T-helper 1 cell treated with Interleukin-12 subunit alpha and Interleukin-12 subunit beta and Interleukin-4 antibody, amounts not matched to agents 30 μg/mL and 1 μg/mL, for 36 hours (primary cell): ENCODE results near the gene MAP4K1.

Experiments used
- H3K27ac Mint-ChIP-seq: one replicate; pipeline ENCODE4 v1.8.0; 2021; ENCODE audit warnings: mild to moderate bottlenecking, mixed read lengths
- H3K27me3 Mint-ChIP-seq: one replicate; pipeline ENCODE4 v1.8.0; 2021; ENCODE audit warnings: low read depth, mixed read lengths
- H3K36me3 Mint-ChIP-seq: one replicate; pipeline ENCODE4 v1.8.0; 2021; ENCODE audit warnings: low read depth, mixed read lengths
- H3K4me1 Mint-ChIP-seq: one replicate; pipeline ENCODE4 v1.8.0; 2021; ENCODE audit warnings: low read depth, mixed read lengths
- H3K4me3 Mint-ChIP-seq: one replicate; pipeline ENCODE4 v1.8.0; 2021; ENCODE audit warnings: mild to moderate bottlenecking, moderate library complexity, mixed read lengths
- H3K9me3 Mint-ChIP-seq: one replicate; pipeline ENCODE4 v1.8.0; 2021; ENCODE audit warnings: mixed read lengths

MAP4K1 gene

DNA sequence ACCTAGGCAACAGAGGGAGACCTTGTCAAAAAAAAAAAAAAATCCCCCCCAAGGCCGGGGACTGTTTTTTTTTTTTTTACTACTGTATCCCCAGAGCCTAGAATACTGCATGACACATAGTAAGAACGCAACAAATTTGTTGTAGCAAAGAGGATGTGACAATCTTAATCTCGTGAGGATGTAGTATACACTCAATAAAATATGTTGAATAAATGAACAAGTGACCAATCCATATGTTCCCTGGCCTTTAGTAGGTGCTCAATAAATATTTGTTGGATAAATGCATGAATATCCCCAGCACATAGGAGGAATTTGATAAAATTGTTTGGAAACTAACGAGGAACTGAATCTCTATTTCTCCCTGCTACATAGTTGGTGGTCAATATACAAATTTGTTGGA is 75.7 kb downstream of the MAP4K1 start:
- Mint-ChIP-seq H3K27me3 (no peaks in the 10 kb centered on the region), H3K27ac (no peak overlapping the region), H3K4me1 (peaks cover 43% of the 10 kb centered on the region), H3K4me3 (no peak overlapping the region), H3K9me3 (no peaks in the 10 kb centered on the region), H3K36me3 (peaks cover 7% of the 10 kb centered on the region)

DNA sequence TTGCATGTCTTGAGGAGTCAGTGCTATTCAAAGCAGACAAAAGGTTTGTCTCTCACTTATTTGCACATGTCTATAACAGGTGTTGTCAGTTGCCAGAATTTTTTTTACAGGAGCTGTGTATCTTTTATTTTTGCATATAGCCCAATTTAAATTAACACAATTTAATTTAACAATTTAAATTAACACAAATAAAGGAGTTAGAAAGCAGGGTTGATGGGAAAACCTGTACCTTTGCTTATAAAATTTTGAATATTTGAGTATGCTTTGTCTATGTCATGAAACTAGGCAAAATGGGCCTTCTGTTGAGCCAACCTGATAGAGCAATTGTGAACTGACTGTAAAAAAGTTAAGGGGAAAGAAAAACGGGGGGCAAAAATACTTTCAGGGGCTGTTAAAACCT is 78.0 kb downstream of the MAP4K1 start:
- Mint-ChIP-seq H3K27ac (peak overlapping the region; percentile 95), H3K4me3 (no peak overlapping the region), H3K9me3 (peaks cover 14% of the 10 kb centered on the region), H3K4me1 (peaks cover 43% of the 10 kb centered on the region), H3K36me3 (peaks cover 20% of the 10 kb centered on the region), H3K27me3 (peaks cover 3% of the 10 kb centered on the region)

DNA sequence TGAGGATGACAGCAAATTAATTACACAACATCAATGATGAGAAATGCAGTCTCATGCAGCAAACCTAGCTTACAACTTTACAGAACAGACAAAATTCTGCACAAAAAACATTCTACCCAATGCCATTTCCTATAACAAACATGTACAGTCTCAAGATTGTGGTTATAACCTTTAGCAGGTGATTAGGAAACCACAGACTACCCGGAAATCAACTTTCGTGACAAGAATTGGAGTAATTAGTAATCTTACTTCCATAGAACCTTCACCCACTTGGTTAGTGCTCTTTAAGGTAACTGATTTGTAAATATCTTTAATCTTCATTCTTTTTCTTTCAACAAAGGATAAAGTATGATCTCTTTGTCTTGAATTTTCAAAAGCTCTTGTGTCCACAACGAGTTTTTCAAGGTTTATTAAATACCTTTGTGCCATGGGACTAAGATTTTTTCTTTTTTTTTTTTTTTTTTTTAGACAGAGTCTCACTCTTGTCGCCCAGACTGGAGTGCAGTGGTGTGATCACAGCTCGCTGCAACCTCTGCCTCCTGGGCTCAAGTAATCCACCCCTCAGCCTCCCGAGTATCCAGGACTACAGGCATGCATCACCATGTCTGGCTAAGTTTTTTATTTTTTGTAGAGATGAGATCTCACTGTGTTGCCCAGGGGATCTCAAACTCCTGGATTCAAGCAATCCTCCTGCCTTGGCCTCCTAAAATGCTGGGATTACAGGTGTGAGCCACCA is 78.8 kb downstream of the MAP4K1 start:
- H3K27ac Mint-ChIP-seq: peak overlapping the region; percentile 95
- peaks cover 36% of the 10 kb centered on the region for H3K4me1 Mint-ChIP-seq
- H3K27me3 Mint-ChIP-seq: peaks cover 4% of the 10 kb centered on the region

DNA sequence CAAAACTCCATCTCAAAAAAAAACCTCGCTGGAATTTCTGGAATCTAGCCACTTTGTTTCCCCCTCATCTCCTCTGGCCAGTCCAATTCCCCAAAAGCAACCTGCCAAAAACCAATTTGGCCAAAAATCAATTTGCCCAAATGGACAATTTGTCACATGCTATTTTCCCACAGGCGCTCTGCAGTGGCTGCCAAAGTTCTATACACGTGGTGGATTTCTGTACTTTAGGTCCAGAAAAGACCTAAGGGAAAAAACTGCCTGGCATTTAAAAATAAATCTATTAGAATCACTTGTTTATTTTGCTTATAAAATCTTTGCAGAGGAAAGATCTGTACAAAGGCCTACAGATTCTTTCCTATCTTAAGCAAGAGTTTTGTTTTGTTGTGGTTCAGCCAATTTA is 79.4 kb downstream of the MAP4K1 start:
- peaks cover 4% of the 10 kb centered on the region for H3K27me3 Mint-ChIP-seq
- peaks cover 34% of the 10 kb centered on the region for H3K4me1 Mint-ChIP-seq
- H3K27ac Mint-ChIP-seq: peak overlapping the region; percentile 95
- H3K36me3 Mint-ChIP-seq: peaks cover 25% of the 10 kb centered on the region
- H3K4me3 Mint-ChIP-seq: peak overlapping the region; percentile 67
- peaks cover 20% of the 10 kb centered on the region for H3K9me3 Mint-ChIP-seq

More for the DNA sequence above, 78.8 kb downstream of the MAP4K1 start:
- Mint-ChIP-seq H3K4me3 (peak overlapping the region; percentile 67), H3K36me3 (peaks cover 25% of the 10 kb centered on the region), H3K9me3 (peaks cover 20% of the 10 kb centered on the region)
